Frontal cortex (tissue), 4 donors: ENCODE measurements around the gene AKNA. TPM values are rescaled to one million over a fixed set of nuclear protein-coding genes. Genes with fewer than 3 reads are reported as not detected.

Experiments used
- DNase-seq, 2 donors: peaks; one replicate each; pipeline ENCODE4 v3.0.0; 2012; ENCODE audit warnings: low spot score in 2 of 2
- FAIRE-seq: peaks from 2 replicates; lab custom pipeline; 2012; peaks lifted over from hg19 to GRCh38; lab: Jason Lieb, UNC
- total RNA-seq: library from RNA; depleted of rRNA; stranded (reverse); fragments of >200 nt; gene quantifications from one replicate; pipeline ENCODE4 v1.2.3, GENCODE V29; 2014
- donor health status: control.
- donor health status: control.
- donor health status: control.

Gene AKNA
- total RNA-seq, 1 donor from 2014 or later = 3.3 TPM

- DNase-seq = no peak
- FAIRE-seq = no peak
Measured at GRCh38 chr9:114419796-114420195, 32.0 kb upstream of the AKNA start.

GRCh38 chr9:114418053-114418452 lies 30.3 kb upstream of the AKNA start:
- DNase-seq = no peak
- FAIRE-seq = no peak

GRCh38 chr9:114417511-114417910 lies 29.7 kb upstream of the AKNA start:
- FAIRE-seq (no peak), DNase-seq (no peak)

- no peak for DNase-seq
- FAIRE-seq = no peak
Measured at GRCh38 chr9:114416906-114417305, 29.1 kb upstream of the AKNA start.

- DNase-seq = no peak
Measured at GRCh38 chr9:114416290-114416689, 28.5 kb upstream of the AKNA start.

GRCh38 chr9:114414346-114414745 lies 26.6 kb upstream of the AKNA start:
- no peak for FAIRE-seq
- no peak for DNase-seq

More at GRCh38 chr9:114416290-114416689, 28.5 kb upstream of the AKNA start:
- no peak for FAIRE-seq

GRCh38 chr9:114413861-114414301 lies 26.1 kb upstream of the AKNA start:
- FAIRE-seq (no peak), DNase-seq (peak in 1 of 2 donors; percentile 38)

- FAIRE-seq = no peak
- no peak for DNase-seq
Measured at GRCh38 chr9:114412048-114412683, 24.4 kb upstream of the AKNA start.

GRCh38 chr9:114411452-114411851 lies 23.7 kb upstream of the AKNA start:
- DNase-seq (no peak), FAIRE-seq (no peak)

- FAIRE-seq = no peak
Measured at GRCh38 chr9:114410910-114411309, 23.1 kb upstream of the AKNA start.

GRCh38 chr9:114409842-114410241 lies 22.1 kb upstream of the AKNA start:
- FAIRE-seq (no peak), DNase-seq (no peak)

More at GRCh38 chr9:114410910-114411309, 23.1 kb upstream of the AKNA start:
- DNase-seq = no peak

- no peak for FAIRE-seq
- DNase-seq = no peak
Measured at GRCh38 chr9:114409103-114409780, 21.5 kb upstream of the AKNA start.

- DNase-seq (no peak), FAIRE-seq (no peak)
Measured at GRCh38 chr9:114408645-114409044, 20.9 kb upstream of the AKNA start.

- no peak for DNase-seq
- FAIRE-seq = no peak
Measured at GRCh38 chr9:114407889-114408288, 20.1 kb upstream of the AKNA start.

GRCh38 chr9:114406441-114406840 lies 18.7 kb upstream of the AKNA start:
- no peak for FAIRE-seq
- no peak for DNase-seq

GRCh38 chr9:114405294-114406034 lies 17.7 kb upstream of the AKNA start:
- FAIRE-seq (no peak), DNase-seq (peak; percentile 77 to 94)

GRCh38 chr9:114404531-114404930 lies 16.7 kb upstream of the AKNA start:
- FAIRE-seq = no peak
- DNase-seq = no peak

- FAIRE-seq (no peak), DNase-seq (no peak)
Measured at GRCh38 chr9:114403153-114403756, 15.5 kb upstream of the AKNA start.

- no peak for DNase-seq
- FAIRE-seq = no peak
Measured at GRCh38 chr9:114401344-114401743, 13.6 kb upstream of the AKNA start.

GRCh38 chr9:114400772-114401171 lies 13.0 kb upstream of the AKNA start:
- DNase-seq (no peak), FAIRE-seq (no peak)

- DNase-seq (no peak), FAIRE-seq (no peak)
Measured at GRCh38 chr9:114400219-114400618, 12.4 kb upstream of the AKNA start.
